Measurements from ENCODE around the gene NAT10.
"Not testable (repeated sequence)": the region's sequence is repeated elsewhere in the genome, so short reads cannot be mapped to it uniquely, and the experiment has no call there.

NAT10 gene

GRCh38 chr11:34169686-34170085 is 64.3 kb downstream of the NAT10 start:
- no peak for DNase-seq

GRCh38 chr11:34173050-34173449 is 67.6 kb downstream of the NAT10 start:
- no peak for DNase-seq

GRCh38 chr11:34174412-34175041 is 69.1 kb downstream of the NAT10 start:
- DNase-seq: peak; percentile 87

GRCh38 chr11:34175284-34176019 is 70.0 kb downstream of the NAT10 start:
- DNase-seq: no peak

- DNase-seq: no peak
These were observed 71.4 kb downstream of the NAT10 start for GRCh38 chr11:34176751-34177209.

GRCh38 chr11:34178209-34178821 is 72.9 kb downstream of the NAT10 start:
- DNase-seq: no peak

- DNase-seq: no peak
These were observed 73.7 kb downstream of the NAT10 start for GRCh38 chr11:34179026-34179675.

- no peak for DNase-seq
These were observed 74.8 kb downstream of the NAT10 start for GRCh38 chr11:34180040-34180813.

GRCh38 chr11:34180814-34181165 is 75.4 kb downstream of the NAT10 start:
- not testable (repeated sequence) for DNase-seq

- no peak for DNase-seq
These were observed 75.8 kb downstream of the NAT10 start for GRCh38 chr11:34181251-34181650.

- no peak for DNase-seq
These were observed 76.5 kb downstream of the NAT10 start for GRCh38 chr11:34181856-34182405.

GRCh38 chr11:34182425-34182824 is 77.0 kb downstream of the NAT10 start:
- DNase-seq: no peak

GRCh38 chr11:34182921-34183685 is 77.7 kb downstream of the NAT10 start:
- no peak for DNase-seq

GRCh38 chr11:34183848-34184391 is 78.5 kb downstream of the NAT10 start:
- DNase-seq: no peak

- DNase-seq: no peak
These were observed 79.1 kb downstream of the NAT10 start for GRCh38 chr11:34184505-34185015.

- no peak for DNase-seq
These were observed 80.8 kb downstream of the NAT10 start for GRCh38 chr11:34185926-34186841.

GRCh38 chr11:34188181-34188580 is 82.8 kb downstream of the NAT10 start:
- no peak for DNase-seq

GRCh38 chr11:34189191-34189590 is 83.8 kb downstream of the NAT10 start:
- DNase-seq: no peak

- DNase-seq: no peak
These were observed 85.0 kb downstream of the NAT10 start for GRCh38 chr11:34190192-34191139.

All from stimulated activated CD4-positive, alpha-beta T cell treated with anti-CD3 and anti-CD28 coated beads, Interleukin-4, amount 100 ng/mL, for 1 hour (primary cell).